Right ventricle myocardium inferior (tissue), 1 donor: Measurements from ENCODE around the gene PLD1. TPM values are rescaled to one million over a fixed set of nuclear protein-coding genes. Genes with fewer than 3 reads are reported as not detected.

Experiments used
- ATAC-seq: fragments of 200-7000 bp; cut with Tn5 transposase; one replicate; pipeline ENCODE4 v1.9.1; 2020; ENCODE audit warnings: mild to moderate bottlenecking, moderate library complexity
- DNase-seq: peaks from one replicate; pipeline ENCODE4 v3.0.0; 2021; ENCODE audit errors: missing footprints
- intact Hi-C: fragments of 100-400 bp; cut with DNase I; formaldehyde crosslinking; loops from one replicate; pipeline ENCODE4 v1.11.0; 2022
- total RNA-seq: library from RNA; stranded (reverse); fragmentation: NEBNext Ultra II Directional; extraction: Animal tissue kit (Norgen Biotek cat#: 25700); gene quantifications from one replicate; pipeline ENCODE4 v1.2.1, GENCODE V29; 2021
- donor health status: DM: no; HTN: yes; CAD: no; lungs with severe emphysema.

Gene PLD1
- total RNA-seq, 1 donor from 2014 or later = 78.0 TPM

DNA sequence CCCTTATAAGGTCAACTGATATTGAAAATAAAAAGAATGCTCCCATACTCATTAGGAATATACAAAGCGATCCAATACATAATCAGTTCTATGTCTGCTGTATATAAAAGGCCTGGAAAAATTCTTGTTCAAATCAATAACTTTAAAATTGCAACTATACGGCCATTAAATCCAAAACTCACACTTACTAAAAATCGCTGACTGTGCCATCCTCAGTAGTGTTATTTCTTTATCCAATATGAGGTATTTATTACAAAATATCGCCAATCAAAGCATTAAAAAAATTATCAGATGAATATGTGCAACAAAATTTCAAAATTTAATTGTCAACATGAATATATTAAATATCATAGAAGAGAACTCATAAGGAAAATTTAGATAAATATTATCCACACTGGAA, 146.5 kb downstream of the PLD1 start:
- ATAC-seq (no peak), DNase-seq (no peak)
- intact Hi-C loops = no loop called here

GRCh38 chr3:171661484-171661883, 148.8 kb downstream of the PLD1 start:
- intact Hi-C loops = no loop called here
- DNase-seq = no peak
- no peak for ATAC-seq

- no peak for DNase-seq
- intact Hi-C loops = no loop called here
- no peak for ATAC-seq
These were observed 150.1 kb downstream of the PLD1 start for GRCh38 chr3:171660188-171660587.

DNA sequence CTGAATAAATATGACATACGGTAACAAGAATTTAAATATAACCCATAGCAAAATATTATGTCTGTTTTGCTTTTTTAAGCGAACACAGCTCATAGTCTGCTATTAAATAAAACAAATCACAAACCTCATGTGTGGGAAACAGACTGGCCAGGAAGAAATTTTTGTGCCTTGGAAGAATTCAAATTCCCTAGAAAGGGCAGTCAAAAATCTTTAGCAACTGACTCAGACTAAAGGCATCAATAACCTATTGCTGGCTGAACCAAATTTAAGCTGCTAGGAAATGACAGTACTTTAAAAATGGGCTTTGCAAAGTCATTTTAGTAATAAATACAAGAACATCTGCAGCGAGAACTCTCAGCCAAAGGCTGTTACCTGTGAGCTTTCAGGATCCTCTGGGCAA, 151.4 kb downstream of the PLD1 start:
- intact Hi-C loops = loop anchor here (10.0 kb wide), 1 partner anchor 386 kb away; no protein-coding TSS in a partner anchor
- DNase-seq (no peak), ATAC-seq (no peak)

DNA sequence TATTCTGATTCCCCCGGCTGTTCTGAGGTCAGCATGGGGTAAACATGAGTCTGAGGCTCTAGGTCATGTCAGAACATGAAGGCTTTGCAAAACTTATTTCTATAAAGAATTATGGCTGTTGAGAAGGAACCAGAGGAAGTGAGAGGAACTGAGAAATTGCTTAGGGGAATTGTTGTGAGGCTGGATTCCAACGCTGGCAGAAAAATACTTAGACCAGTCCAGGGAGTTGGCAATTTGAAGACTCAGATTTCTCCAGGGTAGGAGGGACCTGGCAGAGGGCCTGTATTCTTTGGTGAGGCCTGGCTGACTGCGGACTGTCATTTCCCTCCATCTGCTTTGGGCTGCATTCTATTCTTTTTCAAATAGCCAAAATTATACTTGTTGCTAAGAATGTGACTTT, 155.5 kb downstream of the PLD1 start:
- intact Hi-C loops = loop anchor here (10.0 kb wide), 1 partner anchor 390 kb away; no protein-coding TSS in a partner anchor
- peak; percentile 96 for ATAC-seq
- no peak for DNase-seq

GRCh38 chr3:171654326-171654725, 156.0 kb downstream of the PLD1 start:
- intact Hi-C loops = loop anchor here (10.0 kb wide), 1 partner anchor 390 kb away; no protein-coding TSS in a partner anchor
- DNase-seq (no peak), ATAC-seq (no peak)

- no peak for ATAC-seq
- DNase-seq = no peak
- intact Hi-C loops = loop anchor here (10.0 kb wide), 1 partner anchor 391 kb away; no protein-coding TSS in a partner anchor
These were observed 156.6 kb downstream of the PLD1 start for GRCh38 chr3:171653701-171654100.

GRCh38 chr3:171652932-171653331, 157.4 kb downstream of the PLD1 start:
- ATAC-seq = no peak
- intact Hi-C loops = loop anchor here (10.0 kb wide), 1 partner anchor 392 kb away; no protein-coding TSS in a partner anchor
- DNase-seq = no peak

- intact Hi-C loops = loop anchor here (5.0 to 10.0 kb wide), 3 partner anchors 182 to 695 kb away; no protein-coding TSS in a partner anchor
- DNase-seq (no peak), ATAC-seq (no peak)
These were observed 160.2 kb downstream of the PLD1 start for GRCh38 chr3:171649911-171650592.

- intact Hi-C loops = loop anchor here (5.0 to 10.0 kb wide), 2 partner anchors 183 to 696 kb away; no protein-coding TSS in a partner anchor
- ATAC-seq = peak; percentile 55
- no peak for DNase-seq
These were observed 161.0 kb downstream of the PLD1 start for GRCh38 chr3:171649267-171649666.

DNA sequence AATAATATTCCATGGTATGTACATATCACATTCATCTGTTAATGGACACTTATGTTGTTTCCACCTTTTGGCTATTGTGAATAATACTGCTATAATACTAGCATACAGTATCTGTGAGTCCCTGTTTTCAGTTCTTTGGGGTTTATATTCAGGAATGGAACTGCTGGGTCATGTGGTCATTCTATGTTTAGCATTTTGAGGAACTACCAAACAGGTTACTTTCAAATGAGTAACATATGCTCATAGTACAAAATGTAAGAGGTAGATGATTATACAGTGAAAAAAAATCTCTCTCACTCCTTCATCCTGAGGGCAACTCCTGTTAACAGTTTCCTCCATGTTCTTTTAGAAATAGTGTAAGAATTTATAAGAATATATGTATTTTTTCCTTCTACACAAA, 162.2 kb downstream of the PLD1 start:
- DNase-seq (no peak), ATAC-seq (no peak)
- intact Hi-C loops = loop anchor here (5.0 to 10.0 kb wide), 2 partner anchors 184 to 697 kb away; no protein-coding TSS in a partner anchor

- ATAC-seq = peak; percentile 80
- intact Hi-C loops = loop anchor here (2.0 to 10.0 kb wide), 3 partner anchors 124 to 698 kb away; no protein-coding TSS in a partner anchor
- DNase-seq = no peak
These were observed 163.7 kb downstream of the PLD1 start for GRCh38 chr3:171646357-171647133.

- DNase-seq = no peak
- intact Hi-C loops = loop anchor here (5.0 to 10.0 kb wide), 2 partner anchors 188 to 700 kb away; no protein-coding TSS in a partner anchor
- ATAC-seq = no peak
These were observed 165.6 kb downstream of the PLD1 start for GRCh38 chr3:171644681-171645080.

DNA sequence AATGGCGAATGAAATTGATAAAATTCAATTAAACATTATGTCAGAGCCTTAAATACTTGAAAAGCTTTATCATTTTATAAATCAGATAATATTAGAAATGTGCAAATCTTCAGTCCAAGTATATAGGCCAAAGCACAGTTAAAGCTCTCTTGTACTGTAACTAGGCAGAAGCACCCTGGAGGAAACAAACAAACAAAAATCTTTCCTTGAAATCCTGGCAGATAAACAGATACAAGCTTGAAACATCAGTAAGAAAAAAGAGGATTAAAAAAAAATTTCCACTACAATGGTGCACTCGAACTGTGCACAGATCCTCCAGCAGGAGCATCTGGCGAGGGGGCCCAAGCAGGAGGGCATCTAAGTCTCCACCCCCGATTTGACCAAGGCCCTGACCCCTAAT, 166.6 kb downstream of the PLD1 start:
- DNase-seq (no peak), ATAC-seq (no peak)
- intact Hi-C loops = loop anchor here (2.0 to 10.0 kb wide), 2 partner anchors 103 to 701 kb away; no protein-coding TSS in a partner anchor

- ATAC-seq = no peak
- no peak for DNase-seq
- intact Hi-C loops = loop anchor here (2.0 to 10.0 kb wide), 2 partner anchors 104 to 702 kb away; no protein-coding TSS in a partner anchor
These were observed 167.2 kb downstream of the PLD1 start for GRCh38 chr3:171643033-171643432.

GRCh38 chr3:171640520-171641412, 169.5 kb downstream of the PLD1 start:
- no peak for DNase-seq
- intact Hi-C loops = loop anchor here (10.0 kb wide), 1 partner anchor 704 kb away; no protein-coding TSS in a partner anchor
- peak; percentile 70 for ATAC-seq

DNA sequence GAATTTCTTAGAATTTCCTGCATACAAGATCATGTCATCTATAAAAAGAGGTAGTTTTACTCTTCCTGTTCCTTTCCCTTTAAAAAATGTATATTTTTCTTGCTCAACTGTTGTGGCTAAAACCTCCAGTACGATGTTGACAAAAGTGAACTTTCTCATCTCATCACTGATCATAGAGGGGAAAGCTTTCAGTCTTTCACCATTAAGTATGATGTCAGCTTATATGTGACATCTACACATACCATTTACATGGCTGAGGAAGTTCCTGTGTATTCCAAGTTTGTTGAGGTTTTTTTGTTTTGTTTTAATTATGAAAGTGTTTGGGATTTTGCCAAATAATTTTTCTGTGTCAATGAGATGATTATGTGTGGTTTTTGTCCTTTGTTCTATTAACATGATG, 173.6 kb downstream of the PLD1 start:
- intact Hi-C loops = no loop called here
- no peak for ATAC-seq
- DNase-seq = no peak

DNA sequence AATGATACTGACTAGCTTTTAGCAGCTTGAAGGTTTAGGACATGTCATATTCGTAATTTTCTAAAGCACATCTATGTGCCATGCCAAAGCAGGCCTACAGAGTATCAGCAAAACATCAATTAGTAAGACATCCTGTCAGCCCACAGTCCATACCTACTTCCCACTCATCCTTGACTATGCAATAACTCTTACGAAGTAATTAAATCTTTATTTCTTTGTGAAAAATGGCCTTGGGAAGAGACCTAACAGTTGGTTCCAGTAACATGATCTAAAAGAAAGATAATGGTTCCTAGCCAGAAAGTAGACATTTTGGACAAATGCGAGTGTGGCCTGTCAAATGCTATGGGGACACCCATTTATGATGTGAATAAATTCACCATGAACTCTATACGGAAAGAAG, 177.5 kb downstream of the PLD1 start:
- ATAC-seq = no peak
- DNase-seq = no peak
- intact Hi-C loops = no loop called here
